Transverse colon (tissue), 4 donors: ENCODE measurements around the gene KCNQ2.

Experiments
- CTCF ChIP-seq, 5 experiments: fragments of 200-600 bp in 3 of 5; fragments of 450-650 bp in 2 of 5; sonication (generic) in 3 of 5; IDR thresholded peaks; 1 replicate in 2 of 5; 2 replicates in 3 of 5; pipeline ENCODE4 v1.5.1; 2016 to 2017; ENCODE audit warnings: antibody characterized with exemption in 5 of 5, inconsistent platforms in 3 of 5, mild to moderate bottlenecking in 2 of 5, moderate library complexity in 1 of 5
- EP300 ChIP-seq: sonication (generic); formaldehyde crosslinking; IDR thresholded peaks from one replicate; pipeline ENCODE4 v1.6.1; 2017; ENCODE audit warnings: antibody characterized with exemption, low read depth
- POLR2AphosphoS5 ChIP-seq, 3 donors: sonication (generic); formaldehyde crosslinking; IDR thresholded peaks; one replicate each; pipeline ENCODE4 v1.6.1; 2016; ENCODE audit warnings: antibody characterized with exemption in 3 of 3

DNA sequence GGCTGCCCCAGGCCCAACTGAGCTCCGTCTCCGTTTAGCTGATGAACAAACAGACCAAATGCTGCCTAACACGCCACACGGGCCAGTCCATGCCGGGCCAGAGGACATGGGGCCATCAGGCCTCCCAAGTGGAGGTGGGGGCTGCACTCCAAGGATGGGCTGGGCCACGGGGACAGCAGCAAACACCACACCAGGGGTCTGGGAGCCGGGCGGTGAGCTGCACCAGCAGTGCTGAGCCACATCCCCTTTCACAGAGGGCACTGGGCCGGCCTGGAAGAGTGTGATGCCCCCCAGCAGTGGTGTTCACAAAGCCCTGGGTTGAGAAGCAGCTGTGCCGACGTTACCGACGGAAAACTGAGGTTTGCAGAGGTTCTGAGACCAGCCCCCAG is 2.7 kb downstream of the KCNQ2 start:
- TF ChIP-seq CTCF (IDR thresholded peaks at IDR 0.05) (no peak), POLR2AphosphoS5 (IDR thresholded peaks at IDR 0.05) (no peak), EP300 (no peak)
